Duodenal mucosa (tissue), 2 donors: ENCODE data around the gene SAMD14.

Source experiments
- H3K27ac ChIP-seq: one replicate; pipeline ENCODE4 v1.7.0; 2013; ENCODE audit warnings: low read depth, low read length
- H3K27me3 ChIP-seq, 2 donors: one replicate each; pipeline ENCODE4 v1.7.0; 2013; ENCODE audit warnings: low read length in 2 of 2, control low read depth in 1 of 2; ENCODE audit not compliant: insufficient read depth in 2 of 2, control insufficient read depth in 1 of 2
- H3K36me3 ChIP-seq, 2 donors: one replicate each; pipeline ENCODE4 v1.7.0; 2013; ENCODE audit warnings: low read length in 2 of 2, control low read depth in 1 of 2; ENCODE audit not compliant: insufficient read depth in 2 of 2, control insufficient read depth in 1 of 2
- H3K4me1 ChIP-seq, 2 donors: one replicate each; pipeline ENCODE4 v1.7.0; 2013; ENCODE audit warnings: low read length in 2 of 2, control low read depth in 1 of 2; ENCODE audit not compliant: insufficient read depth in 2 of 2, control insufficient read depth in 1 of 2
- H3K4me3 ChIP-seq, 2 donors: one replicate each; pipeline ENCODE4 v1.7.0; 2013; ENCODE audit warnings: low read length in 2 of 2, low read depth in 1 of 2
- H3K9ac ChIP-seq, 2 donors: one replicate each; pipeline ENCODE4 v1.7.0; 2013; ENCODE audit warnings: low read length in 2 of 2, low read depth in 1 of 2
- H3K9me3 ChIP-seq, 2 donors: one replicate each; pipeline ENCODE4 v1.7.0; 2013; ENCODE audit warnings: low read length in 2 of 2, control low read depth in 1 of 2; ENCODE audit not compliant: control insufficient read depth in 1 of 2

Gene SAMD14

GRCh38 chr17:50171371-50172071 lies 41.6 kb upstream of the SAMD14 start:
- Histone ChIP-seq H3K9me3 (no peaks in the 10 kb centered on the region), H3K27ac (no peak overlapping the region), H3K36me3 (no peaks in the 10 kb centered on the region), H3K27me3 (no peaks in the 10 kb centered on the region), H3K4me1 (peaks cover 9 to 16% of the 10 kb centered on the region in 2 donors), H3K4me3 (no peak overlapping the region), H3K9ac (no peak overlapping the region)

- no peaks in the 10 kb centered on the region for H3K9me3 ChIP-seq
- no peak overlapping the region for H3K9ac ChIP-seq
- no peak overlapping the region for H3K27ac ChIP-seq
- H3K27me3 ChIP-seq = no peaks in the 10 kb centered on the region
- peaks cover 5 to 12% of the 10 kb centered on the region in 2 donors for H3K4me1 ChIP-seq
- no peaks in the 10 kb centered on the region for H3K36me3 ChIP-seq
- no peak overlapping the region for H3K4me3 ChIP-seq
Observed at GRCh38 chr17:50170662-50171370, 40.9 kb upstream of the SAMD14 start.

- no peaks in the 10 kb centered on the region for H3K9me3 ChIP-seq
- no peaks in the 10 kb centered on the region for H3K36me3 ChIP-seq
- H3K27ac ChIP-seq = no peak overlapping the region
- no peaks in the 10 kb centered on the region for H3K27me3 ChIP-seq
- H3K4me3 ChIP-seq = no peak overlapping the region
- H3K9ac ChIP-seq = no peak overlapping the region
- H3K4me1 ChIP-seq = peaks cover 0 to 4% of the 10 kb centered on the region in 2 donors
Observed at GRCh38 chr17:50169881-50170459, 40.0 kb upstream of the SAMD14 start.

- Histone ChIP-seq H3K9ac (no peak overlapping the region), H3K9me3 (no peaks in the 10 kb centered on the region), H3K36me3 (no peaks in the 10 kb centered on the region), H3K4me3 (no peak overlapping the region), H3K27me3 (no peaks in the 10 kb centered on the region), H3K4me1 (peaks cover 0 to 4% of the 10 kb centered on the region in 2 donors), H3K27ac (no peak overlapping the region)
Observed at GRCh38 chr17:50169121-50169764, 39.3 kb upstream of the SAMD14 start.

- H3K9ac ChIP-seq = no peak overlapping the region
- no peaks in the 10 kb centered on the region for H3K27me3 ChIP-seq
- H3K27ac ChIP-seq = no peak overlapping the region
- H3K4me1 ChIP-seq = peaks cover 0 to 4% of the 10 kb centered on the region in 2 donors
- H3K4me3 ChIP-seq = no peak overlapping the region
- H3K36me3 ChIP-seq = no peaks in the 10 kb centered on the region
- no peaks in the 10 kb centered on the region for H3K9me3 ChIP-seq
Observed at GRCh38 chr17:50168319-50168718, 38.4 kb upstream of the SAMD14 start.

GRCh38 chr17:50167371-50167770 lies 37.4 kb upstream of the SAMD14 start:
- no peaks in the 10 kb centered on the region for H3K9me3 ChIP-seq
- no peaks in the 10 kb centered on the region for H3K36me3 ChIP-seq
- no peak overlapping the region for H3K9ac ChIP-seq
- no peaks in the 10 kb centered on the region for H3K27me3 ChIP-seq
- no peak overlapping the region for H3K4me3 ChIP-seq
- H3K4me1 ChIP-seq = peaks cover 0 to 4% of the 10 kb centered on the region in 2 donors
- no peak overlapping the region for H3K27ac ChIP-seq

- Histone ChIP-seq H3K27me3 (no peaks in the 10 kb centered on the region), H3K4me3 (no peak overlapping the region), H3K9me3 (no peaks in the 10 kb centered on the region), H3K9ac (no peak overlapping the region), H3K4me1 (peaks cover 0 to 8% of the 10 kb centered on the region in 2 donors), H3K36me3 (no peaks in the 10 kb centered on the region), H3K27ac (no peak overlapping the region)
Observed at GRCh38 chr17:50166518-50167181, 36.7 kb upstream of the SAMD14 start.

- Histone ChIP-seq H3K4me1 (peaks cover 4 to 12% of the 10 kb centered on the region in 2 donors), H3K27ac (no peak within 1 kb of the TSS), H3K9ac (no peak within 1 kb of the TSS), H3K9me3 (no peaks in the 10 kb centered on the region), H3K4me3 (no peak within 1 kb of the TSS), H3K27me3 (no peaks in the 10 kb centered on the region), H3K36me3 (no peaks in the 10 kb centered on the region)
Observed at GRCh38 chr17:50165867-50166517, 36.0 kb upstream of the SAMD14 start, which contains the start of gene SGCA. TSS of gene SGCA (plus strand) at chr17:50166005. CDS start at chr17:50166041, 36 bp downstream.

- Histone ChIP-seq H3K4me3 (no peak overlapping the region), H3K9ac (no peak overlapping the region), H3K27me3 (no peaks in the 10 kb centered on the region), H3K27ac (no peak overlapping the region), H3K4me1 (peaks cover 9 to 15% of the 10 kb centered on the region in 2 donors), H3K36me3 (no peaks in the 10 kb centered on the region), H3K9me3 (no peaks in the 10 kb centered on the region)
Observed at GRCh38 chr17:50165466-50165865, 35.5 kb upstream of the SAMD14 start.
